SK-N-SH (cell line): Measurements from ENCODE around the gene BBX. TPM values are rescaled to one million over a fixed set of nuclear protein-coding genes. Genes with fewer than 3 reads are reported as not detected.

Experiments
- CTCF ChIA-PET: fragments of 300-600, 350-600 bp; formaldehyde crosslinking; extraction: SDS; loops from one replicate; lab custom pipeline; 2021; lab: Yijun Ruan, JAX
- POLR2A ChIA-PET: fragments of 350-600 bp; sonication (Branson Sonifier 250); formaldehyde crosslinking; extraction: SDS; loops from one replicate; lab custom pipeline; 2020; ENCODE audit warnings: antibody characterized with exemption, inconsistent platforms; lab: Yijun Ruan, JAX
- DNase-seq: peaks from one replicate; pipeline ENCODE4 v3.0.0; 2012
- H2AFZ ChIP-seq: fragments of 200-600 bp; sonication (generic); 2 replicates; pipeline ENCODE4 v1.8.1; 2016; ENCODE audit warnings: antibody characterized with exemption, mild to moderate bottlenecking, low read depth
- H3F3A ChIP-seq: fragments of 200-600 bp; sonication (generic); replicated peaks from 2 replicates; pipeline ENCODE3; 2016; ENCODE audit warnings: antibody characterized with exemption, mild to moderate bottlenecking; ENCODE audit not compliant: insufficient read depth
- H3K27ac ChIP-seq, 2 experiments: fragments of 200-500 bp in 1 of 2; fragments of 200-600 bp in 1 of 2; sonication (Bioruptor generic) in 1 of 2; sonication (generic), shearing (Covaris generic) in 1 of 2; 2 replicates each; pipeline versions ENCODE4 v1.5.1 to v1.6.1; 2014 to 2016; ENCODE audit warnings: low read depth in 2 of 2, inconsistent platforms in 1 of 2, low read length in 1 of 2, mild to moderate bottlenecking in 1 of 2, mixed read lengths in 1 of 2
- H3K27me3 ChIP-seq: fragments of 200-600 bp; sonication (generic), shearing (Covaris generic); 2 replicates; pipeline ENCODE4 v1.6.1; 2016; ENCODE audit warnings: mixed run types; ENCODE audit not compliant: insufficient read depth
- H3K36me3 ChIP-seq, 2 experiments: fragments of 200-500 bp in 1 of 2; fragments of 200-600 bp in 1 of 2; sonication (Bioruptor generic) in 1 of 2; sonication (generic) in 1 of 2; replicated peaks in 1 of 2; 2 replicates each; pipeline versions ENCODE3 to v1.5.1; 2014 to 2016; ENCODE audit warnings: low read length in 1 of 2, mild to moderate bottlenecking in 1 of 2; ENCODE audit not compliant: insufficient read depth in 2 of 2, control insufficient read depth in 1 of 2
- H3K4me1 ChIP-seq, 2 experiments: fragments of 200-500 bp in 1 of 2; fragments of 200-600 bp in 1 of 2; sonication (Bioruptor generic) in 1 of 2; sonication (generic), shearing (Covaris generic) in 1 of 2; 2 replicates each; pipeline versions ENCODE4 v1.5.1 to v1.6.1; 2014 to 2016; ENCODE audit warnings: low read depth in 1 of 2, low read length in 1 of 2, mixed run types in 1 of 2; ENCODE audit not compliant: insufficient read depth in 2 of 2, control insufficient read depth in 1 of 2
- H3K4me2 ChIP-seq: fragments of 200-600 bp; sonication (generic), shearing (Covaris generic); 2 replicates; pipeline ENCODE4 v1.6.1; 2017; ENCODE audit warnings: mixed run types
- H3K4me3 ChIP-seq, 2 experiments: fragments of 200-500 bp in 1 of 2; fragments of 200-600 bp in 1 of 2; sonication (Bioruptor generic) in 1 of 2; sonication (generic), shearing (Covaris generic) in 1 of 2; 2 replicates each; pipeline versions ENCODE4 v1.5.1 to v1.8.1; 2014 to 2016; ENCODE audit warnings: low read depth in 2 of 2, inconsistent platforms in 1 of 2, low read length in 1 of 2, mild to moderate bottlenecking in 1 of 2, mixed read lengths in 1 of 2, moderate library complexity in 1 of 2
- H3K79me2 ChIP-seq: fragments of 200-600 bp; sonication (generic); 2 replicates; pipeline ENCODE4 v1.8.1; 2017; ENCODE audit warnings: mild to moderate bottlenecking; ENCODE audit not compliant: insufficient read depth
- H3K9ac ChIP-seq: fragments of 200-600 bp; sonication (generic); 2 replicates; pipeline ENCODE4 v1.6.1; 2017; ENCODE audit warnings: mixed run types
- H3K9me2 ChIP-seq: fragments of 200-600 bp; sonication (generic); 2 replicates; pipeline ENCODE4 v1.6.1; 2017; ENCODE audit warnings: mixed run types
- H3K9me3 ChIP-seq: fragments of 200-600 bp; sonication (generic); 2 replicates; pipeline ENCODE4 v1.6.1; 2017; ENCODE audit warnings: mixed run types, mild to moderate bottlenecking, moderate library complexity
- H4K20me1 ChIP-seq: fragments of 200-600 bp; sonication (generic); 2 replicates; pipeline ENCODE4 v1.6.1; 2017; ENCODE audit warnings: mild to moderate bottlenecking, mixed run types; ENCODE audit not compliant: insufficient read depth
- FOSL2 ChIP-seq: IDR thresholded peaks from 2 replicates; pipeline ENCODE4 v1.4.0; 2012; ENCODE audit warnings: low read depth, mild to moderate bottlenecking, moderate library complexity, borderline replicate concordance
- FOXJ3 ChIP-seq: sonication (generic); formaldehyde crosslinking; IDR thresholded peaks from 2 replicates; pipeline ENCODE4 v1.5.1; 2020; ENCODE audit warnings: mild to moderate bottlenecking, missing genetic modification reagents
- FOXM1 ChIP-seq: IDR thresholded peaks from 2 replicates; pipeline ENCODE4 v1.4.0; 2012; ENCODE audit warnings: low read depth, mild to moderate bottlenecking
- GABPA ChIP-seq: IDR thresholded peaks from 2 replicates; pipeline ENCODE4 v1.4.0; 2012; ENCODE audit warnings: low read depth, mild to moderate bottlenecking
- GATA2 ChIP-seq: sonication (generic); formaldehyde crosslinking; IDR thresholded peaks from 2 replicates; pipeline ENCODE4 v1.5.0; 2020; ENCODE audit warnings: mild to moderate bottlenecking, missing genetic modification reagents
- JUND ChIP-seq: IDR thresholded peaks from 2 replicates; pipeline ENCODE4 v1.4.0; 2012
- MAX ChIP-seq: IDR thresholded peaks from 2 replicates; pipeline ENCODE4 v1.4.0; 2012; ENCODE audit warnings: low read depth
- POLR2AphosphoS5 ChIP-seq: IDR thresholded peaks from 2 replicates; pipeline ENCODE4 v1.6.1; 2012; ENCODE audit warnings: low read depth, low read length
- RCOR1 ChIP-seq: fragments of 150-350 bp; IDR thresholded peaks from 2 replicates; pipeline ENCODE4 v1.6.1; 2017; ENCODE audit warnings: antibody characterized with exemption, low read length
- RFX5 ChIP-seq: IDR thresholded peaks from 2 replicates; pipeline ENCODE4 v1.6.1; 2012; ENCODE audit warnings: mild to moderate bottlenecking, improper control_type of control experiment, low read length
- SIN3A ChIP-seq: IDR thresholded peaks from 2 replicates; pipeline ENCODE4 v1.6.1; 2012; ENCODE audit warnings: low read depth, mild to moderate bottlenecking, low read length, moderate library complexity, borderline replicate concordance
- SMC3 ChIP-seq: IDR thresholded peaks from 2 replicates; pipeline ENCODE4 v1.6.1; 2012; ENCODE audit warnings: low read depth, low read length, improper control_type of control experiment
- TEAD4 ChIP-seq: IDR thresholded peaks from 2 replicates; pipeline ENCODE4 v1.4.0; 2012; ENCODE audit warnings: mild to moderate bottlenecking, borderline replicate concordance; ENCODE audit not compliant: insufficient read depth
- USF1 ChIP-seq: IDR thresholded peaks from 2 replicates; pipeline ENCODE4 v1.4.0; 2012; ENCODE audit warnings: low read depth, borderline replicate concordance
- ZBTB33 ChIP-seq: IDR thresholded peaks from 2 replicates; pipeline ENCODE4 v1.4.0; 2012; ENCODE audit warnings: low read depth, borderline replicate concordance
- WGBS: methylation state at CpG from one replicate; pipeline ENCODE4 v1.1.6; 2017; ENCODE audit warnings: low lambda C conversion rate; 5-methylcytosine and 5-hydroxymethylcytosine counted together
- polyA plus RNA-seq, 3 experiments: library from polyadenylated mRNA; depleted of rRNA; stranded (reverse); fragments of >200 nt; gene quantifications; 2 replicates each; pipeline ENCODE4 v1.2.3, GENCODE V29; 2012
- TF ChIP-seq, protein P1 (sequence below): fragments of 200-600 bp; sonication (generic); IDR thresholded peaks from 2 replicates; pipeline ENCODE4 v1.6.1; 2017; ENCODE audit warnings: antibody characterized with exemption, mild to moderate bottlenecking, moderate library complexity
- TF ChIP-seq, protein P2 (sequence below): IDR thresholded peaks from 2 replicates; pipeline ENCODE4 v1.6.1; 2012; ENCODE audit warnings: mild to moderate bottlenecking, low read depth, low read length, moderate library complexity

Gene BBX
- polyA plus RNA-seq, 1 of the 3 experiments (the other 2 are of a cell fraction), result 14.2 TPM

DNA sequence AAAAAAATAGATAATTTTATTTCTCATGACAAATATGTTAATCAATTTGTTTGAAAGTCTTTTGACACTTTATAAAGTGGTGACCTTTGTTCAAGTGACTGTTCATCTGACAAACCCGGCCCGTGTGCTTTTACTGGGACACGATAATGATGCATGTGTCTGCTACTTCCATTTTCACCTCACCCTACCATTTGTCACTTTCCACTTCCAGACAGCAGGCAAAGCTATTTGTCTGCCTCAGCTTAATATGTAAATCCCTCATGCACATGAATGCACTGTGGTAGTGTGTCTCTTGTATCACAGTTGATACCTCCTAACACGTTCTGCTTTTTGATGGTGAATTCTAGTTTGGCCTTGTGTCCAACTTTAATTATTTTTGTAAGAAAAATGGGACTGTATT lies 204.3 kb downstream of the BBX start:
- no peak for TF ChIP-seq FOSL2
- no peak for TF ChIP-seq FOXJ3 (CRISPR knock-in tag)
- no peak for TF ChIP-seq SIN3A
- TF ChIP-seq SMC3, result no peak
- TF ChIP-seq JUND, result no peak
- TF ChIP-seq TEAD4, result no peak
- no peak for TF ChIP-seq POLR2AphosphoS5
- no peak for TF ChIP-seq GATA2
- TF ChIP-seq RFX5, result no peak
- TF ChIP-seq GABPA, result no peak
- TF ChIP-seq ZBTB33, result no peak
- TF ChIP-seq MAX, result no peak
- no peak for TF ChIP-seq FOXM1
- no peak for TF ChIP-seq RCOR1
- TF ChIP-seq, protein P1, sequence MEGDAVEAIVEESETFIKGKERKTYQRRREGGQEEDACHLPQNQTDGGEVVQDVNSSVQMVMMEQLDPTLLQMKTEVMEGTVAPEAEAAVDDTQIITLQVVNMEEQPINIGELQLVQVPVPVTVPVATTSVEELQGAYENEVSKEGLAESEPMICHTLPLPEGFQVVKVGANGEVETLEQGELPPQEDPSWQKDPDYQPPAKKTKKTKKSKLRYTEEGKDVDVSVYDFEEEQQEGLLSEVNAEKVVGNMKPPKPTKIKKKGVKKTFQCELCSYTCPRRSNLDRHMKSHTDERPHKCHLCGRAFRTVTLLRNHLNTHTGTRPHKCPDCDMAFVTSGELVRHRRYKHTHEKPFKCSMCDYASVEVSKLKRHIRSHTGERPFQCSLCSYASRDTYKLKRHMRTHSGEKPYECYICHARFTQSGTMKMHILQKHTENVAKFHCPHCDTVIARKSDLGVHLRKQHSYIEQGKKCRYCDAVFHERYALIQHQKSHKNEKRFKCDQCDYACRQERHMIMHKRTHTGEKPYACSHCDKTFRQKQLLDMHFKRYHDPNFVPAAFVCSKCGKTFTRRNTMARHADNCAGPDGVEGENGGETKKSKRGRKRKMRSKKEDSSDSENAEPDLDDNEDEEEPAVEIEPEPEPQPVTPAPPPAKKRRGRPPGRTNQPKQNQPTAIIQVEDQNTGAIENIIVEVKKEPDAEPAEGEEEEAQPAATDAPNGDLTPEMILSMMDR, result no peak
- no peak for TF ChIP-seq USF1
- TF ChIP-seq, protein P2, sequence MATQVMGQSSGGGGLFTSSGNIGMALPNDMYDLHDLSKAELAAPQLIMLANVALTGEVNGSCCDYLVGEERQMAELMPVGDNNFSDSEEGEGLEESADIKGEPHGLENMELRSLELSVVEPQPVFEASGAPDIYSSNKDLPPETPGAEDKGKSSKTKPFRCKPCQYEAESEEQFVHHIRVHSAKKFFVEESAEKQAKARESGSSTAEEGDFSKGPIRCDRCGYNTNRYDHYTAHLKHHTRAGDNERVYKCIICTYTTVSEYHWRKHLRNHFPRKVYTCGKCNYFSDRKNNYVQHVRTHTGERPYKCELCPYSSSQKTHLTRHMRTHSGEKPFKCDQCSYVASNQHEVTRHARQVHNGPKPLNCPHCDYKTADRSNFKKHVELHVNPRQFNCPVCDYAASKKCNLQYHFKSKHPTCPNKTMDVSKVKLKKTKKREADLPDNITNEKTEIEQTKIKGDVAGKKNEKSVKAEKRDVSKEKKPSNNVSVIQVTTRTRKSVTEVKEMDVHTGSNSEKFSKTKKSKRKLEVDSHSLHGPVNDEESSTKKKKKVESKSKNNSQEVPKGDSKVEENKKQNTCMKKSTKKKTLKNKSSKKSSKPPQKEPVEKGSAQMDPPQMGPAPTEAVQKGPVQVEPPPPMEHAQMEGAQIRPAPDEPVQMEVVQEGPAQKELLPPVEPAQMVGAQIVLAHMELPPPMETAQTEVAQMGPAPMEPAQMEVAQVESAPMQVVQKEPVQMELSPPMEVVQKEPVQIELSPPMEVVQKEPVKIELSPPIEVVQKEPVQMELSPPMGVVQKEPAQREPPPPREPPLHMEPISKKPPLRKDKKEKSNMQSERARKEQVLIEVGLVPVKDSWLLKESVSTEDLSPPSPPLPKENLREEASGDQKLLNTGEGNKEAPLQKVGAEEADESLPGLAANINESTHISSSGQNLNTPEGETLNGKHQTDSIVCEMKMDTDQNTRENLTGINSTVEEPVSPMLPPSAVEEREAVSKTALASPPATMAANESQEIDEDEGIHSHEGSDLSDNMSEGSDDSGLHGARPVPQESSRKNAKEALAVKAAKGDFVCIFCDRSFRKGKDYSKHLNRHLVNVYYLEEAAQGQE, result no peak
- Histone ChIP-seq H3K4me2 (no peak overlapping the region), H3K79me2 (no peaks in the 10 kb centered on the region), H3K9ac (no peak overlapping the region), H3K27ac (no peak overlapping the region), H3F3A (no peaks in the 10 kb centered on the region), H3K36me3 (peaks cover 14 to 19% of the 10 kb centered on the region in 2 experiments), H3K27me3 (no peaks in the 10 kb centered on the region), H2AFZ (no peak overlapping the region), H3K9me3 (no peaks in the 10 kb centered on the region), H4K20me1 (no peaks in the 10 kb centered on the region), H3K9me2 (no peaks in the 10 kb centered on the region), H3K4me3 (no peak overlapping the region), H3K4me1 (no peaks in the 10 kb centered on the region)
- 97% methylated on average over 4 of the region's 4 CpGs for WGBS
- CTCF ChIA-PET, result interaction anchor here (1.5 to 3.4 kb wide), 3 partner anchors 14 to 492 kb away, joined by 3 to 22 read pairs (median 5); no protein-coding TSS in a partner anchor
- POLR2A ChIA-PET, result no interaction called here
- DNase-seq, result no peak
